Measurements from ENCODE around the gene ZNF672.
A peak's percentile ranks its signal among the peaks of the same experiment; 100 is the strongest.
"Not testable (repeated sequence)": the region's sequence is repeated elsewhere in the genome, so short reads cannot be mapped to it uniquely, and the experiment has no call there.

The ZNF672 gene

DNA sequence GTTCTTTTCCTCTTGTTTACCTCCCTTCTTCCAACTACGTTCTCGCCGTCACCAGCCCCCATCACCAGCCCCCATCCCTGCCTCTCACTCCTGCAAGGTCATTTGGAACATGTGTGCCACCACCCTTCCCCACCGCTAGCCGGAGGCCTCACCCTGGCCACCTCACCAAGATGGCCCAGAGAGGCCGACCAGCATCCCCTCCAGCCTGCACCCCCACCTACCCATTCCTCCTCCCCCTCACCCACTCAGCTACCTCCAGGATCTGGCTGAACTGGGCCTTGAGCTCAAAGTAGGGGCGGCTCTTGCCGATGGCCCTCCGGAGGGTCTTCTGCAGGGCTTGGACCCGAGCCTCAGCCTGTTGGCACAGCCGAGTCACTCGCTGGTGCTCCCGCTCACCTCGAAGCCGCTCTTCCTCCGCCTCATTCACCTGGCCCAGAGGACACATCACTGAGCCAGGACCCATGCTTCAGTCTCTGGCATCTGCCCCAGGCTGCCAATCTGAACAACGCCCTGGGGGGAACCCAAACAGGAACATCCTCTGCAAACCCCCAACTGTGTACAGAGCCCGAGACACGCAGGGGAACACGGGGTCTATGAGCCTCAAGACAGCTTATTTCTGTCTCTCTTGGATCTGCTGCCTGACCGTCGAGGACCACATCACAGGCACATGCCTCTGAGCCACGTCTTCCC is 25.1 kb upstream of the ZNF672 start:
- no peak for DNase-seq

- no peak for DNase-seq
Observed at GRCh38 chr1:248813546-248813945, 24.5 kb upstream of the ZNF672 start.

- no peak for DNase-seq
Observed at GRCh38 chr1:248814351-248814750, 23.7 kb upstream of the ZNF672 start.

GRCh38 chr1:248815407-248816034 is 22.5 kb upstream of the ZNF672 start:
- no peak for DNase-seq

- DNase-seq = no peak
Observed at GRCh38 chr1:248816042-248816851, 21.8 kb upstream of the ZNF672 start.

DNA sequence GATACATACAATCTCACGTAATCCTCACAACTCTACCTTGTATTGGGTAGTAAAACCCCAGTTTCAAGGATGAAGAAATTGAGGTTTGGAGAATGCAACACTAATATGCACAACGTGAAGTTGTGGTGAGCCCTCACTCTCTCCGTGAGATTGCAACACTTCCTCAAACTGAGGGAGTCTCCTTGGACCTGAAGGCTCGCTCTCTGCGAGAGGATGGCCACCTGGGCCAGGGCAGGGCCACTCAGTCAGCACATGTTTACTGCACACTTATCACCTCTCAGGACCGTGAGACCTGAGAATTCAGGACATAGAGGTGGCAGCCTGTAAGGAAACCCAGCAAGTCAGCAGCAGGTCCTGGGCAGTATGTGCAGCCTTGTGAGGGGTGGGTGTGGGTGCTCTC is 21.0 kb upstream of the ZNF672 start:
- DNase-seq = no peak

DNA sequence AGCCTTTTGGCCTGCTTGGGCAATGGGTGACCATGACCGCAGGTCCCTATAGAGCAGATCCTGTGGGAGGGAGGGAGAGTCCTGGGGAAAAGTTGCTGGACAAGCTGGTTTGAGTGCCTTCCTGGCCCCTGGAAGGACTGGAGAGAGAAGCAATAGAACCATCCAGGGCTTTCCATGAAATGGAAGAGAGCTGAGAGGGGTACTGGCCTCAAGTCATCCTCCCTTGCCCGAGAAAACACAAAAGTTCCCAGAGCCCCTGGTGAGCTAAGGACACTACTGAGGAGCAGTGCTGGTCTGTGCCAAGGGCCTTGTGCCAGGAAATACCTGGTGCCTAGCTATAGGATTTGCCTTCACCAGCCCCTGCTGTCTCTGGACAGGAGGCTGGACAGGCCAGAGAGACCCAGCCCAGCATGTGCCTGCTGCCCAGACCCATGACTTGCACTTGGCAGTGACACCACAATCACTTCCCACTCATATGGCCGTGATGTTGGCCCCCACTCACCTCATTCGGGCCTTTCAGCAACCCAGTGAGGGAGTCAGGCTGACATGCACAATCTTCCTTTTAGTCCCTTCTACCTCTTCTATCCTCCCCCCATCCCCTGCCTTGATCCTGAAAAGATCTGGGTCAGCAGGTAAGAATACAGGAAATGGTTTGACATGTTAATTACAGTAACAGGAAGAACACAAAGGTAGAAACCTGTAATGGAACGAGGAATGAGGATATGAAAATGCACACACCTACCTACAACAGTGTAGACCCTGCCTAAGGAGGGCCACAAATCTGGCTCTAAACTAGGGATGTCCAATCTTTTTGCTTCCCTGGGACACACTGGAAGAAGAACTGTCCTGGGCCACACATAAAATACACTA is 19.3 kb upstream of the ZNF672 start:
- no peak for DNase-seq

DNA sequence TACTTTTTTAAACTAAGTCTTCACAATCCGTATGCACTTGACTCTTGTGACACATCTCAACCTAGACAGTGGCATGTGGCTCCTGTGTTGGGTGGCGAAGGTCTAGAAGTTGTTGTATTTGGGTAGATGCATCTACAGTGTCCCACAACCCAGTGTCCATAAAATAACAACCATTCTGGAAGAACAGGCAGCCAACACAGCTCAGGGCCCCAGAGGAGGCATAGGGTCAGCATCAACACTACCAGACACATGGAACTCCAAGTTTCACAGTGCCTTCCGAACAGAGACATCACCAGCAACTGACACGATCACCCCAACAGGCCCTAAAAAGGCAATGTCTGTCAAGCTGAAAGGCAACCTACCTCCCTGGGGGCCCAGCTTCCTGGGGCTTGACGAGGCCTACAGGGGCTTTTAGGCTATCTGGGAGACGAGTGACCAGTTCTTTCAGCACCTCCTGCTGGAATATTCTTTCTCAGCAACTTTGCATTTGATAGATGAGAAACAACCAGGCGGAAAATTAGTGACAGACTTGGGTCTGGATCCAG is 17.9 kb upstream of the ZNF672 start:
- DNase-seq = no peak

GRCh38 chr1:248821101-248821500 is 16.9 kb upstream of the ZNF672 start:
- no peak for DNase-seq

GRCh38 chr1:248821641-248822040 is 16.4 kb upstream of the ZNF672 start:
- no peak for DNase-seq

DNA sequence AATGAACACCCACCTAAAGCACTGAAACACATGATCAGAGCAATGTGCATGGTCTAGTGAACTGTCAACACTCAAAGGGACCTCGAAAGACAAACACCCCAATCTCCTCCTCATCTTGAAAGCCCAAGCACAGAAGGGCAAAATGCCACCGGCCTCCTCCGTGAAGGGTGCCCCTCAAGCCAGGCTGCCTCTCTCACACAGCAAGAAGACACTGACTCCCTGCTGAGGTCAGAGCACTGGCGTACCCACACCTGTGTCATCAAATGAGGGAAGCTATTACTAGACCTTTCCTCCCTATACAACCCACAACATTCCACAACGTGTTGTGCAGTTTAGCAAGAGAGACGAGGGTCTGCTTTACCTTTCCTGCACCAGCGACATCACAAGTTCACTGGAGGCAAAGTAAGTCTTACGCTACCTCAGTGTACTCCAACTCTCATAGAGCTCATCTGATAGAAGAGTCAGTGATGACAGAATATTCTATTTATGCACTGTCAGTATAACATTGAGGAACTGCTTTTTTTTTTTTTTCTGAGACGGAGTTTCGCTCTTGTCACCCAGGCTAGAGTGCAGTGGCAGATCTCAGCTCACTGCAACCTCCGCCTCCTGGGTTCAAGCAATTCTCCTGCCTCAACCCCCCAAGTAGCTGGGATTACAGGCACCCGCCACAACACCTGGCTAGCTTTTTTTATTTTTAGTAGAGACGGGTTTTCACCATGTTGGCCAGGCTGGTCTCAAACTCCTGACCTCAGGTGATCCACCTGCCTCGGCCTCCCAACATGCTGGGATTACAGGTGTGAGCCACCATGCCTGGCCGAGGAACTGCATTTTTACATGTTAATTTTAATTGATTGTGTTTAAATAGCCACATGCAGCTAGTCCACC is 15.6 kb upstream of the ZNF672 start:
- no peak for DNase-seq

DNA sequence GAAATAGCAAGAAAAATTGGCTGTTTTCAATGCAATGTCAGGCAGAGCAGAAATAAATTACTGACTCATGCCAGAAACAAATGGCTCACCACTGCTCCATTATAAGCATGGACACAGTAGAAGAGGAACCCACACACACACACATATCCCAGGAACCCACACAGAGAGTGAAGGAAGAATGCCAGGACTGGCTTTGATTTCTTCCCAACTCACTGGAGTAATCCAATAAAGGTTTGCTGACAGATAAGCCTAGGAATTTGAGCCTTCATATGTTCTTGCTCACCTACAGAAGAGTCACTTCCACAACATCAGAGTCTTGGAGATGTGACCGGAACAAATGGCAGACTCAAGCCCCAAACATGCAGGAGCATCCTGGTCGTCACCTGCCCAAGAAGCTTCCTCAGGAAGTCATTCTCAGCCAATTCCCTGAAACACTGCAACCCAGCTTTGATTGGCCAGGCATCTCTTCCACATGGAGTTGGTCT is 14.5 kb upstream of the ZNF672 start:
- DNase-seq = no peak

DNA sequence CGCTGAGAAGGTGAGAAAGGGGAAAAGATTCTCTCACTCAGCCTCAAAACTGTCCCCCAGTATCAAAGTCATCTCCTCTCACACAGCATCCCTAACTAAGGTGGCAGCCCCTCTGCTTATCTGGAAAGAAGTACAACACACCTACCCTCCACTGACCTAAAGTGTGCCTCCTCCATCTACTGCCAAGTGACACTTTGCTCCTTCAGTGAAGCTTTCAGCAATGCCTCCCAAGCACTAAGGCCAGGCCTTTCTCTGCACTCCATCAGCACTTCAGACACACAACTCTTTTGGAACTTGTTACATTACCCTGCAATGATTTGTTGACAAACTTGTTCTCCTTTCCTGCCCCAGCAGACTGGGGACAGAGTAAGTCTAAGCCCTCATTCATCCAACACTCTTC is 13.7 kb upstream of the ZNF672 start:
- DNase-seq = no peak

DNA sequence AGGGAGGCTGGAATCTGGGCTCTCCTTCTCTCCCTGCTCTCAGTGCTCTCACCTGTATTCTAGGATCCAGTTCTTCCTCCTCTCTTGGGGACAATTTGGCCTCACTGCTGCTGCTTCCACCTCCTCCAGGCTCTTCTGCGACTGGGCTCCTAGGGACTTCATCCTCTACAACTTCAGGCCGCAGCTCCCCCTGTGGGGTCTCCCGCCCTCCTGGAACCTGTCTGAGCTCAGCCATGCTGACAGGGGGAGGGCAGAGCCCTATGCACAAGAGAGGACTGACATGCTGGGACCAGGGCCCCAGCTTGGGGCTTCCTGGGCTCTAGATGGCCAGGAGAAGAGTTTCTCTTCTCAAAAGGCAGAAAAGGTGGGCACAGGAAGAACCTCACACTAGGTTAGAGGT is 13.3 kb upstream of the ZNF672 start:
- DNase-seq = no peak

DNA sequence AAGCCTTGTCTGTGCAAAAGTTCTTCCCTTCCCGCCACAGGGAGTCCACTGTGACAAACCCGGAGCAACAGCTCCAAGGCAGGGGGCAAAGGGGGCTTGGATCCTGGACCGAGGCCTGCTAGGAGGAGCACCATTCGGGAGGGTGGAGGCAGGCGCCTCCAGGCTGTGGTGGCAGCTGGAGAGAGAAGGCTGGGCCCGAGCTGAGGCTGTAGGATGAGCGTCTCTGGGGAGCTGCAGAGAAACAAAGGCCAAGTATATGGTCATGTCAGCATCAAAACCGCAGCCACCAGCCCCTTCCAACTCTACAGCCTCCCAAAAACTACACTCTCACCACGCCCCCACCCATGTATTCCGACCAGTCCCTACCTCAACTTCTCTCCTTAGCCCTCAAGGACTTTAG is 12.9 kb upstream of the ZNF672 start:
- DNase-seq = no peak

- DNase-seq = no peak
Observed at GRCh38 chr1:248825573-248825908, 12.5 kb upstream of the ZNF672 start.

GRCh38 chr1:248825909-248826760 is 11.9 kb upstream of the ZNF672 start, which contains the start of gene SH3BP5L:
TSS of gene SH3BP5L (minus strand) at chr1:248825915. CDS start at chr1:248824935, 980 bp downstream.
- peak; percentile 60 to 99 (median 93) for DNase-seq

DNA sequence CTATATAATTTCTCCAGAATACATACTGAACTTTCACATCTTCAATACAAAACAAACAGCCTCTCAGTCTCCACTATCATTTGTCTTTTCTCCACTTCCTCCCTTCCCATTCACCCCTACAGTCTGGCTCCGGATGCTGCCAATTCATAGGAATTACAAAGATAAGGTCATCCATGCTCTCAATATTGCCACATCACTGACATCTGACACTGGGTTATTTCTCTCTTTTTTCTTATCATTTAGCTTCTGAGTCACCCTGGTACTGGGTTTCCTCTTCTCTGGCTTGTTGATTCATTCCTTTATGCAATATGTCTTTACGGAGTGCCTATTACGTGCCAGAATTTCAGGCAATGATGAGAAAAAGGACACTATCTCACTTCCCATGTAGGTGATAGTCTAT is 9.2 kb upstream of the ZNF672 start:
- no peak for DNase-seq

DNA sequence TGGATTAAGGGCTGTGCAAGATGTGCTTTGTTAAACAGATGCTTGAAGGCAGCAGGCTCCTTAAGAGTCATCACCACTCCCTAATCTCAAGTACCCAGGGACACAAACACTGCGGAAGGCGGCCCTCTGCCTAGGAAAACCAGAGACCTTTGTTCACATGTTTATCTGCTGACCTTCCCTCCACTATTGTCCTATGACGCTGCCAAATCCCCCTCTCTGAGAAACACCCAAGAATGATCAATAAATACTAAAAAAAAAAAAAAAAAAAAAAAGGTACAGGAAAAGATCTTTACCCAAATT is 7.4 kb upstream of the ZNF672 start:
- not testable (repeated sequence) for DNase-seq

Data from hypothalamus (tissue), 51 donors.